ENCODE measurements around the gene CAMKMT.

The CAMKMT gene

DNA sequence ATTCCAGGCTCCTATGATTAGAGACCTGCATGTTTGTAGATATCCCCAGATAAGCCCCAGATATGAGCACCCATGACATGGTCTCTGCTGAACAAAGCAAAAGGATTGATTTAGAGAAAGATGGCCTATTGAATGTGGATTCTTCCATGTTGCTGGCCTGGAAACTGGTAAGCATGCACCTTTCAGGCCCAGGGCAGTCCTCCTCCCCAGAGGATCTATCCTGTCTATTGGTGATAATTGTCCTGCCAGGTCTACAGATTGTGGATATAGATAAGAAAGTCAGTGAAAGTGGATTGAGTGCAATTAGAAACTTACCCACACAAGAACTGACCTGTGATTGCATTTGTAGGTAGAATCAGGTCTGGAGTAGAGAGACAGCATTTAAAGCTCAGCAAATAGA, 322.8 kb downstream of the CAMKMT start:
- TF ChIP-seq, protein P1, sequence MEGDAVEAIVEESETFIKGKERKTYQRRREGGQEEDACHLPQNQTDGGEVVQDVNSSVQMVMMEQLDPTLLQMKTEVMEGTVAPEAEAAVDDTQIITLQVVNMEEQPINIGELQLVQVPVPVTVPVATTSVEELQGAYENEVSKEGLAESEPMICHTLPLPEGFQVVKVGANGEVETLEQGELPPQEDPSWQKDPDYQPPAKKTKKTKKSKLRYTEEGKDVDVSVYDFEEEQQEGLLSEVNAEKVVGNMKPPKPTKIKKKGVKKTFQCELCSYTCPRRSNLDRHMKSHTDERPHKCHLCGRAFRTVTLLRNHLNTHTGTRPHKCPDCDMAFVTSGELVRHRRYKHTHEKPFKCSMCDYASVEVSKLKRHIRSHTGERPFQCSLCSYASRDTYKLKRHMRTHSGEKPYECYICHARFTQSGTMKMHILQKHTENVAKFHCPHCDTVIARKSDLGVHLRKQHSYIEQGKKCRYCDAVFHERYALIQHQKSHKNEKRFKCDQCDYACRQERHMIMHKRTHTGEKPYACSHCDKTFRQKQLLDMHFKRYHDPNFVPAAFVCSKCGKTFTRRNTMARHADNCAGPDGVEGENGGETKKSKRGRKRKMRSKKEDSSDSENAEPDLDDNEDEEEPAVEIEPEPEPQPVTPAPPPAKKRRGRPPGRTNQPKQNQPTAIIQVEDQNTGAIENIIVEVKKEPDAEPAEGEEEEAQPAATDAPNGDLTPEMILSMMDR (IDR thresholded peaks at IDR 0.05; ENCODE audit: low read depth, low read length), result no peak

DNA sequence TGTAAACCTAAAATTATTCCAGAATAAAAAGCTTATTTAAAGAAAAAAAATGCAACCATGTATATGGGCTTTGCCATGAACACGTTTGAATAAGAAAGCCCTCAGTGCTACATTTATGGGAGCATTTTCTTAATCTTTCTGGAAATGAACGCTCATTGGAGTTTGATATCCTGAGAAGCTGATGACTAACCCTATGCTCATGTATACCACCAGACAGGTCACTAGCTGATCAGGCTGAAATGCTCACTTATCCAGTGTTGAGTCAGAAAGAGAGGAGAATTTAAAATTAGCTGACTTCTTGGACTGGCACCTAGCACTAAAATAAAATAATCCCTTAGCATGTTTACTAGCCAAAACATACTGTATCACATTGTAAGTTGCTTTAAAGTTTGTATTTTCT, 324.8 kb downstream of the CAMKMT start:
- TF ChIP-seq, protein P1 (IDR thresholded peaks at IDR 0.05; ENCODE audit: low read depth, low read length), result no peak
- no peak overlapping the region for H3K4me3 ChIP-seq (ENCODE audit: low read depth, low read length)

More for the DNA sequence above, 322.8 kb downstream of the CAMKMT start:
- H3K4me3 ChIP-seq (ENCODE audit: low read depth, low read length), result no peak overlapping the region

DNA sequence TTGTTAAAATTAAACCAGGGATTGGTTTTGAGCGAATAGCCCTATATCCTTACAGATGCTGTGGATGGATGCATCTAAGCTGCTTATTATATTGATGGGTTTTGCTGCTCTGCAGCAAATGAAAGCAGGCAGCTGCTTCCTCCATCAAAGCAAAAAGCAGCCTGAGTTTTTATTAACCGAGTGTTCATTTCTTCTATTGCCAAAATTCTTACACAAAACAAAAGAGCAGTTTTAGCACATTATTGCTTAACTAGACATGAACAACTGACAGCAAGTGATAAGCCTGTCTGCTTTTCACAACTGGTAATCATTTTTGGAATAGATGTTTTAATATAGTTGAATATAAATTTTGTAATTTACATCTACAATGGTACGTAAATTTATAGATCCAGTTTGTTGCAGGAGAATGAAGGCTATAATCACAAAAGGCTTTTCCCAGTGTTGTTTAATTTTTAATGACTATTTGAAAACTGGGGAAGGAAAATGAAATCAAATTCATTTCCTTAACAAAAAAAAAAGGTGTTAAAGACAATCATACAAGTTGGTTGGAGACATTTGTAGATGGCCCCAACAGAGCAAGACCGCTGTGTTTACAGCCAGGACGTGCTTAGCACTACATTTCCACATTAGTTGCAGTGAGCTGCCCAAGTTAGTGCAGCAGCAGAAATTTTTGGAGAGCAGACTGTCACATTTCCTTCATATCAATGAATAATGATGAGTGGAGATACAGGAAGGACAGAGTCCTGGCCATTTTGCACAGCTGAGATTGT, 326.1 kb downstream of the CAMKMT start:
- TF ChIP-seq, protein P1 (IDR thresholded peaks at IDR 0.05; ENCODE audit: low read depth, low read length), result no peak
- H3K4me3 ChIP-seq (ENCODE audit: low read depth, low read length), result no peak overlapping the region

DNA sequence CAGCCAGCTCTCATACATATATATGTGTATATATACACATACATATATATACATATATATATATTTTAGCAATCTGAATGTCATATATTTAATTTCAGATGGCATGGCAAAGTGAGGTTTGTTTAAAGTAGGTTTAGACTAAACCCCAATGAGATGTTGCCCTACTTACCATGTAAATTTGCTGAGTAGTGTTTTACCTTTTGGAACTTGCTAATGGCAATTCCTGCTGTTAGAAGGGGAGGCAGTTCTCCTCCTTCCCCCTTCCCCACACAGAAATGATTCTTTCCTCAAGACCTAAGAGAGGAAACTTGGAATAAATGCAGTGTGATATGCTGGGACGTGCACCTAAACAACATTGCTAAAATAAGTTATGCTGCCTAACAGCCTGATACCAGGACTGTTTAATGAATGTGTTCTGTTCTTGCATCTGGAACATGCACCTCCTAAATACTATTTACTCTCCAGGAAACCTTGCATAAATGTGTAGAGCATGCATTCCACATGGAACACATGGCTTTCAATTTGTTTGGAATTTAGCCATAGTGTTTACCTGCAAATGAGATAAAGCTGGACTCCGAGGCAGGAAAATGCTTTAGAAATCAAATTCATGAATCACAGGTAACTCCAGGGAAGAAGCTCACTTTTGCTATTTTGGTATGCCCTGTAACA, 326.8 kb downstream of the CAMKMT start:
- TF ChIP-seq, protein P1 (IDR thresholded peaks at IDR 0.05; ENCODE audit: low read depth, low read length), result no peak
- no peak overlapping the region for H3K4me3 ChIP-seq (ENCODE audit: low read depth, low read length)

DNA sequence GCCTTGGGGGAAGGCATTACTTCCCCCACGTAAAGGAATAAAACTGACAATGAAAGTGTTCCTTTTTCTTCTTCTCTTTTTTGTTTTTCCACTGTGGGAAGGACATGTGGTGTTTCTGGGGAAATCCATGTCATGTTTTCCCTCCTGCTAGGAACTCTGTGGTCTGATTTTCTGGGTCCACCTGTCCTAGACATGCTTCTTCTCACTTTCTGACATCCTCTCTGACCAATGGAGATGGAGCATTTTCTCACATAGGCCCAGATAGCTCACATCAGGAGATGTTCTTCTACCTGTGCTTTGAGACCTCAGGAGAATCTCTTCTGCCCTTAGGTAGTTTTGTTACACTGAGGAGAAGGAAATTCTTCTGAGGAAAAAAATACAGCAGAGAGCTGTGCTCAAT, 327.8 kb downstream of the CAMKMT start:
- no peak overlapping the region for H3K4me3 ChIP-seq (ENCODE audit: low read depth, low read length)
- TF ChIP-seq, protein P1 (IDR thresholded peaks at IDR 0.05; ENCODE audit: low read depth, low read length), result no peak

DNA sequence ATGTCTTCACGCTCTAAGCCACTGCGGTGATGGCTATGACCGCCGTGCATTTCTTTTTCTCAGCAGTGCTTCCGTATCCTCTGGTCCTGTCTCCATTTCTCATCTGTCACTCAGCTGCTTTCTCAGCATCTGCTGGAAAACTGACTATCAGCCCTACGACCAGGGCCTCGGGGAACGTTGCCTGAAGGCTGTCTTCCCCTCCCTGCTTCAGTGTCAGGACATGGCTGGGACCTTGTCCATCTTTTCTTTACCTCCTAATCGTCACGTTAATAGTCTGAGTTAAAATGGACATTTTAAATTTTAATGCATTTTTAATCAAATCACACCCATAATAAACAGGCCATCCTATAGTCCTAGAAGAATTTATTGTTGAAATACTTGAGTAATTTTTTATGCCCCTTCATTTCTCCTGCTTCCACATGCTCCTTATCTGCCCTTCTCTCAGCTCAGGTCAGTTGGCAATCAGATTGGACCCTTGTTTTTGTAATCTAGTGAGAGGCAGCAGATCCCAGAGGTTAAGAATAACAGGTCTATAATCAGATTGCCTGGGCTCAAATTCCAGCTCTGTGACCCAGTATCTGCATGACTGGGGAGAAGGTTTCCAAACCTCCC, 329.5 kb downstream of the CAMKMT start:
- TF ChIP-seq, protein P1 (IDR thresholded peaks at IDR 0.05; ENCODE audit: low read depth, low read length), result no peak
- no peak overlapping the region for H3K4me3 ChIP-seq (ENCODE audit: low read depth, low read length)

DNA sequence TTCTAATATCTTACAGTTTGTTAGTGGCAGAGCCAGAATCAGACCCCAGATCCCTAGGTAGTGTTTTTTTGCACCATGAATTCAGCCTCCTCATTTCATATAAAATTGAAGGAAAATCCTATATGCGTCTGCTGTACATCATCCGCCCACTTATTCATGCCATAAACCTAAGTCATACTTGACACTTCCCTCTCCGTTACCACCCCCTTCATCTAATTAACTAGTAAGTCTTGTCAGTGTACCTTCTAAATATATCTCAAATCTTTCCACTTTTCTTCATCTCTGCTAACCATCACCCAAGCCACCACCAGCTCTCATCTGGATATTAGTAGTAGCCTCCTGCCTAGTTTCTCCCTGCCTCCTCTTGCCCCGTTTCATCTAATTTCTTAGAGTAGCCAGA, 331.1 kb downstream of the CAMKMT start:
- TF ChIP-seq, protein P1 (IDR thresholded peaks at IDR 0.05; ENCODE audit: low read depth, low read length), result no peak
- H3K4me3 ChIP-seq (ENCODE audit: low read depth, low read length), result no peak overlapping the region
